ENCODE measurements around the gene SOWAHD. TPM values are rescaled to one million over a fixed set of nuclear protein-coding genes. Genes with fewer than 3 reads are reported as not detected.

The SOWAHD gene
- total and polyA plus RNA-seq, 4 donors, result 0.10 to 2.5 (median 0.45) TPM

DNA sequence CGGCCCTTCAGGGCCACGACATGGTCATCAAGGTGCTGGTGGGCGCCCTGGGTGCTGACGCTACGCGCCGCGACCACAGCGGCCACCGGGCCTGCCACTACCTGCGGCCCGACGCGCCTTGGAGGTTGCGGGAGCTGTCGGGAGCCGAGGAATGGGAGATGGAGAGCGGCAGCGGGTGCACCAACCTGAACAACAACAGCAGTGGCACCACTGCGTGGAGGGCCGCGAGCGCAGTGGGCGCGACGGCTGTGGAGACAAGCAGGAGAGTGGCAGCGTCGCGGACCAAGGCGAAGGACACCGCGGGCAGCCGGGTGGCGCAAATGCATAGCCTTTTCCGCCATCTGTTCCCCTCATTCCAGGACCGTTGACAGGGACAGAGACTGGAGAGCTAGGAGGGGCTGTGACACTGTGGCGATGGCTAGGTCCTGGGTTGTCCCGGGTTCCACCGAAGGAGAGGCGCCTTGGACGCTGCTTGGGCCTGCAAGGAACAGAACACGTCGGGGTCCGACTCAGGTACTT lies 919 bp downstream of the SOWAHD start:
- DNase-seq (ENCODE audit: low spot score), result no peak
- Histone ChIP-seq H3K9me3 (ENCODE audit: control insufficient read depth in 4 of 4, low read length in 3 of 4) (no peaks in the 10 kb centered on the region), H3K36me3 (ENCODE audit: control insufficient read depth in 4 of 4, insufficient read depth in 3 of 4, low read depth in 1 of 4, low read length in 3 of 4) (no peaks in the 10 kb centered on the region), H3K4me1 (ENCODE audit: control insufficient read depth in 4 of 4, insufficient read depth in 4 of 4, low read length in 3 of 4) (peaks cover 1 to 18% (median 3%) of the 10 kb centered on the region in 4 donors), H3K9ac (ENCODE audit: low read depth in 1 of 2, low read length in 2 of 2) (no peak overlapping the region), H3K27ac (ENCODE audit: low read depth in 1 of 2, low read length in 2 of 2) (no peak overlapping the region), H3K4me3 (ENCODE audit: low read depth in 1 of 3, low read length in 3 of 3) (peak overlapping the region in 1 of 3 donors; percentile 55), H3K27me3 (ENCODE audit: control insufficient read depth in 4 of 4, insufficient read depth in 4 of 4, low read length in 3 of 4) (peaks cover 0 to 3% (median 0%) of the 10 kb centered on the region in 4 donors)
- WGBS, result 38% methylated on average over 44 of the region's 44 CpGs
- TF ChIP-seq HNF4G (IDR thresholded peaks at IDR 0.05) (no peak), EGR1 (IDR thresholded peaks at IDR 0.05; ENCODE audit: low read depth in 2 of 2) (no peak), YY1 (IDR thresholded peaks at IDR 0.05) (no peak), TAF1 (conservative IDR thresholded peaks at IDR 0.05) (no peak), NR2F2 (IDR thresholded peaks at IDR 0.05) (no peak), JUND (IDR thresholded peaks at IDR 0.05) (no peak), GABPA (IDR thresholded peaks at IDR 0.05 in 1 of 2, conservative IDR thresholded peaks at IDR 0.05 in 1 of 2) (no peak), FOXA2 (IDR thresholded peaks at IDR 0.05) (no peak), HNF4A (conservative IDR thresholded peaks at IDR 0.05) (no peak), RAD21 (IDR thresholded peaks at IDR 0.05) (no peak), RXRA (IDR thresholded peaks at IDR 0.05) (no peak)
- TF ChIP-seq, protein P1, sequence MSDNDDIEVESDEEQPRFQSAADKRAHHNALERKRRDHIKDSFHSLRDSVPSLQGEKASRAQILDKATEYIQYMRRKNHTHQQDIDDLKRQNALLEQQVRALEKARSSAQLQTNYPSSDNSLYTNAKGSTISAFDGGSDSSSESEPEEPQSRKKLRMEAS (IDR thresholded peaks at IDR 0.05), result no peak
- TF ChIP-seq, protein P2, sequence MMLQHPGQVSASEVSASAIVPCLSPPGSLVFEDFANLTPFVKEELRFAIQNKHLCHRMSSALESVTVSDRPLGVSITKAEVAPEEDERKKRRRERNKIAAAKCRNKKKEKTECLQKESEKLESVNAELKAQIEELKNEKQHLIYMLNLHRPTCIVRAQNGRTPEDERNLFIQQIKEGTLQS (IDR thresholded peaks at IDR 0.05), result no peak

DNA sequence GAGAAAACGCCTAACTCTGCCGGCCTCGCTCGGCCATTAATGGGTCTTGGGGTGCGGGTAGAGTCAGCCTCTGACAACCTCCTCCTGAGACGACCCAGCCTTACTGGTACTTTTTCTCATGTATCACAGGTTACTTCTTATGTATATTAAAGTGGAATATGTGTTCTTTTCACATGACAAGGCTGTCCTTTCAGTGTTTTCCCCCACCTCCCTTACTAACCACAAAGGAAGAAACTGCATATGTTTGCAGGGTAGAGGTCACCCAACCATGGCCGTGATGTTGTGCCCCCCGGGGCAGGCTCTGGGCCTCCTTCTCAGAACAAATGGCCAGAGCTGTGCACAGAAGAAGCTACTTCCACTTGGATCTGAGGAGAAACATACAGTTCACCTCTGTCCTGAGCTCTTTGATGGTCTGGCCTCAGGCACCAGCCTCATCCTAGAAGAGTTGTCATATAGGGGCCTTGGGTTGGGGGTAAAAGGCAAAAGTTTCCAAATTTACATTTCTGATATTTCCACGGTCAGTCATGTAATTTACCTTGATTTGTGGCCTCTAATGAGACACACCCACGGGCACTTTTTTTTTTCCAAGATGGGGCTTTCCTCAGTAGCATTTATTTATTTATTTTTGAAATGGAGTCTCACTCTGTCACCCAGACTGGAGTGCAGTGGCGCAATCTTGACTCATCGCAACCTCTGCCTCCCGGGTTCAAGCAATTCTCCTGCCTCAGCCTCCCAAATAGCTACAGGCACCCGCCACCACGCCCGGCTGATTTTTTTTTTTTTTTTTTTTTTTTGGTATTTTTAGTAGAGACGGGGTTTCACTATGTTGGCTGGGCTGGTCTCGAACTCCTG lies 1.9 kb downstream of the SOWAHD start:
- H3K9me3 ChIP-seq (ENCODE audit: control insufficient read depth in 4 of 4, low read length in 3 of 4), result no peaks in the 10 kb centered on the region
- H3K4me1 ChIP-seq (ENCODE audit: control insufficient read depth in 4 of 4, insufficient read depth in 4 of 4, low read length in 3 of 4), result peaks cover 1 to 18% (median 3%) of the 10 kb centered on the region in 4 donors
- no peak for DNase-seq (ENCODE audit: low spot score)
- TF ChIP-seq, protein P1 (IDR thresholded peaks at IDR 0.05), result no peak
- TF ChIP-seq NR2F2 (IDR thresholded peaks at IDR 0.05), result no peak
- no peak for TF ChIP-seq GABPA (IDR thresholded peaks at IDR 0.05 in 1 of 2, conservative IDR thresholded peaks at IDR 0.05 in 1 of 2)
- no peak for TF ChIP-seq SP1 (IDR thresholded peaks at IDR 0.05)
- TF ChIP-seq YY1 (IDR thresholded peaks at IDR 0.05), result no peak
- no peak for TF ChIP-seq FOXA2 (IDR thresholded peaks at IDR 0.05)
- no peak for TF ChIP-seq FOXA1 (IDR thresholded peaks at IDR 0.05)
- no peak for TF ChIP-seq HNF4A (conservative IDR thresholded peaks at IDR 0.05)
- TF ChIP-seq, protein P3, sequence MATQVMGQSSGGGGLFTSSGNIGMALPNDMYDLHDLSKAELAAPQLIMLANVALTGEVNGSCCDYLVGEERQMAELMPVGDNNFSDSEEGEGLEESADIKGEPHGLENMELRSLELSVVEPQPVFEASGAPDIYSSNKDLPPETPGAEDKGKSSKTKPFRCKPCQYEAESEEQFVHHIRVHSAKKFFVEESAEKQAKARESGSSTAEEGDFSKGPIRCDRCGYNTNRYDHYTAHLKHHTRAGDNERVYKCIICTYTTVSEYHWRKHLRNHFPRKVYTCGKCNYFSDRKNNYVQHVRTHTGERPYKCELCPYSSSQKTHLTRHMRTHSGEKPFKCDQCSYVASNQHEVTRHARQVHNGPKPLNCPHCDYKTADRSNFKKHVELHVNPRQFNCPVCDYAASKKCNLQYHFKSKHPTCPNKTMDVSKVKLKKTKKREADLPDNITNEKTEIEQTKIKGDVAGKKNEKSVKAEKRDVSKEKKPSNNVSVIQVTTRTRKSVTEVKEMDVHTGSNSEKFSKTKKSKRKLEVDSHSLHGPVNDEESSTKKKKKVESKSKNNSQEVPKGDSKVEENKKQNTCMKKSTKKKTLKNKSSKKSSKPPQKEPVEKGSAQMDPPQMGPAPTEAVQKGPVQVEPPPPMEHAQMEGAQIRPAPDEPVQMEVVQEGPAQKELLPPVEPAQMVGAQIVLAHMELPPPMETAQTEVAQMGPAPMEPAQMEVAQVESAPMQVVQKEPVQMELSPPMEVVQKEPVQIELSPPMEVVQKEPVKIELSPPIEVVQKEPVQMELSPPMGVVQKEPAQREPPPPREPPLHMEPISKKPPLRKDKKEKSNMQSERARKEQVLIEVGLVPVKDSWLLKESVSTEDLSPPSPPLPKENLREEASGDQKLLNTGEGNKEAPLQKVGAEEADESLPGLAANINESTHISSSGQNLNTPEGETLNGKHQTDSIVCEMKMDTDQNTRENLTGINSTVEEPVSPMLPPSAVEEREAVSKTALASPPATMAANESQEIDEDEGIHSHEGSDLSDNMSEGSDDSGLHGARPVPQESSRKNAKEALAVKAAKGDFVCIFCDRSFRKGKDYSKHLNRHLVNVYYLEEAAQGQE (IDR thresholded peaks at IDR 0.05), result no peak
- no peak for TF ChIP-seq TAF1 (conservative IDR thresholded peaks at IDR 0.05)
- TF ChIP-seq, protein P4, sequence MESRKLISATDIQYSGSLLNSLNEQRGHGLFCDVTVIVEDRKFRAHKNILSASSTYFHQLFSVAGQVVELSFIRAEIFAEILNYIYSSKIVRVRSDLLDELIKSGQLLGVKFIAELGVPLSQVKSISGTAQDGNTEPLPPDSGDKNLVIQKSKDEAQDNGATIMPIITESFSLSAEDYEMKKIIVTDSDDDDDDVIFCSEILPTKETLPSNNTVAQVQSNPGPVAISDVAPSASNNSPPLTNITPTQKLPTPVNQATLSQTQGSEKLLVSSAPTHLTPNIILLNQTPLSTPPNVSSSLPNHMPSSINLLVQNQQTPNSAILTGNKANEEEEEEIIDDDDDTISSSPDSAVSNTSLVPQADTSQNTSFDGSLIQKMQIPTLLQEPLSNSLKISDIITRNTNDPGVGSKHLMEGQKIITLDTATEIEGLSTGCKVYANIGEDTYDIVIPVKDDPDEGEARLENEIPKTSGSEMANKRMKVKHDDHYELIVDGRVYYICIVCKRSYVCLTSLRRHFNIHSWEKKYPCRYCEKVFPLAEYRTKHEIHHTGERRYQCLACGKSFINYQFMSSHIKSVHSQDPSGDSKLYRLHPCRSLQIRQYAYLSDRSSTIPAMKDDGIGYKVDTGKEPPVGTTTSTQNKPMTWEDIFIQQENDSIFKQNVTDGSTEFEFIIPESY (IDR thresholded peaks at IDR 0.05), result no peak
- TF ChIP-seq, protein P5, sequence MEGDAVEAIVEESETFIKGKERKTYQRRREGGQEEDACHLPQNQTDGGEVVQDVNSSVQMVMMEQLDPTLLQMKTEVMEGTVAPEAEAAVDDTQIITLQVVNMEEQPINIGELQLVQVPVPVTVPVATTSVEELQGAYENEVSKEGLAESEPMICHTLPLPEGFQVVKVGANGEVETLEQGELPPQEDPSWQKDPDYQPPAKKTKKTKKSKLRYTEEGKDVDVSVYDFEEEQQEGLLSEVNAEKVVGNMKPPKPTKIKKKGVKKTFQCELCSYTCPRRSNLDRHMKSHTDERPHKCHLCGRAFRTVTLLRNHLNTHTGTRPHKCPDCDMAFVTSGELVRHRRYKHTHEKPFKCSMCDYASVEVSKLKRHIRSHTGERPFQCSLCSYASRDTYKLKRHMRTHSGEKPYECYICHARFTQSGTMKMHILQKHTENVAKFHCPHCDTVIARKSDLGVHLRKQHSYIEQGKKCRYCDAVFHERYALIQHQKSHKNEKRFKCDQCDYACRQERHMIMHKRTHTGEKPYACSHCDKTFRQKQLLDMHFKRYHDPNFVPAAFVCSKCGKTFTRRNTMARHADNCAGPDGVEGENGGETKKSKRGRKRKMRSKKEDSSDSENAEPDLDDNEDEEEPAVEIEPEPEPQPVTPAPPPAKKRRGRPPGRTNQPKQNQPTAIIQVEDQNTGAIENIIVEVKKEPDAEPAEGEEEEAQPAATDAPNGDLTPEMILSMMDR (IDR thresholded peaks at IDR 0.05; ENCODE audit: low read depth, low read length, missing input control), result no peak
- no peak for TF ChIP-seq JUND (IDR thresholded peaks at IDR 0.05)
- no peak for TF ChIP-seq RXRA (IDR thresholded peaks at IDR 0.05)
- TF ChIP-seq, protein P2 (IDR thresholded peaks at IDR 0.05), result no peak
- no peak overlapping the region for H3K4me3 ChIP-seq (ENCODE audit: low read depth in 1 of 3, low read length in 3 of 3)
- WGBS, result 87% methylated on average over 18 of the region's 18 CpGs
- H3K9ac ChIP-seq (ENCODE audit: low read depth in 1 of 2, low read length in 2 of 2), result no peak overlapping the region
- peaks cover 0 to 4% (median 0%) of the 10 kb centered on the region in 4 donors for H3K27me3 ChIP-seq (ENCODE audit: control insufficient read depth in 4 of 4, insufficient read depth in 4 of 4, low read length in 3 of 4)
- H3K27ac ChIP-seq (ENCODE audit: low read depth in 1 of 2, low read length in 2 of 2), result no peak overlapping the region
- no peaks in the 10 kb centered on the region for H3K36me3 ChIP-seq (ENCODE audit: control insufficient read depth in 4 of 4, insufficient read depth in 3 of 4, low read depth in 1 of 4, low read length in 3 of 4)

All from liver (tissue), 9 donors.